Central memory CD8-positive, alpha-beta T cell (primary cell): ENCODE results near the gene EML6.

Source experiments
- ATAC-seq: fragments of 150-1000 bp; cut with Tn5 transposase; replicated peaks from 2 replicates; pipeline ENCODE4 v1.10.0; 2022; ENCODE audit warnings: mild to moderate bottlenecking, moderate FRiP score, moderate number of reproducible peaks; ENCODE audit not compliant: poor library complexity, severe bottlenecking; ENCODE audit errors: extremely low read depth
- DNase-seq, 2 donors: peaks; one replicate each; pipeline ENCODE4 v3.0.0; 2021; ENCODE audit warnings: low spot score in 2 of 2
- H3K27ac Mint-ChIP-seq: one replicate; pipeline ENCODE4 v1.8.0; 2022; ENCODE audit warnings: low read depth, mild to moderate bottlenecking, moderate library complexity, mixed read lengths
- H3K27me3 Mint-ChIP-seq: one replicate; pipeline ENCODE4 v1.8.0; 2022; ENCODE audit warnings: mixed read lengths
- H3K36me3 Mint-ChIP-seq: one replicate; pipeline ENCODE4 v1.8.0; 2022; ENCODE audit warnings: mild to moderate bottlenecking, moderate library complexity, mixed read lengths; ENCODE audit not compliant: insufficient read depth
- H3K4me1 Mint-ChIP-seq: one replicate; pipeline ENCODE4 v1.8.0; 2022; ENCODE audit warnings: mixed read lengths
- H3K4me3 Mint-ChIP-seq: one replicate; pipeline ENCODE4 v1.8.0; 2022; ENCODE audit warnings: mild to moderate bottlenecking, moderate library complexity, mixed read lengths
- H3K9me3 Mint-ChIP-seq: one replicate; pipeline ENCODE4 v1.8.0; 2022; ENCODE audit warnings: mixed read lengths

EML6 gene

DNA sequence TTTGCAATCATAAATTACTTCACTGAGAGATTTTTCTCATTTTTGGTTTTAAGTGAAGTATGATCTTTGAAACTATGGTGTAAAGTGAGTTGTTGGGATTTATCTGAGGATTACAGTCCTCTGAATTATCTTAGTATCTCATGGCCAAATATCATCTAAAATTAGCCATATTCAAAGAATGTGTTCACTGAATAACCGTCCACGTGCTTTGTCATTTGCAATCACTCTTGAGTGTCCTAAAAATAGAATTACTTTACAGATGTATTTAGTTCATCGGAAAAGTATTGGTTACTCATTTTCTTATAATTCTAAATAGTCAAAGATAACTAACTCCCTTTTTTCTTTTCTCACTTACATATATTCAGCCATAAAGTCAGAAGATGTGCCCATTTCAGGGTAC is 185.5 kb downstream of the EML6 start:
- no peak for ATAC-seq
- no peak for DNase-seq

GRCh38 chr2:54912305-54912704 is 188.8 kb downstream of the EML6 start:
- no peaks in the 10 kb centered on the region for H3K4me1 Mint-ChIP-seq
- H3K4me3 Mint-ChIP-seq: no peak overlapping the region
- DNase-seq (no peak), ATAC-seq (no peak)
- H3K36me3 Mint-ChIP-seq: no peaks in the 10 kb centered on the region
- H3K27ac Mint-ChIP-seq: no peak overlapping the region
- H3K27me3 Mint-ChIP-seq: peaks cover 2% of the 10 kb centered on the region
- no peaks in the 10 kb centered on the region for H3K9me3 Mint-ChIP-seq

More for the DNA sequence above, 185.5 kb downstream of the EML6 start:
- peaks cover 9% of the 10 kb centered on the region for H3K27me3 Mint-ChIP-seq
- peaks cover 2% of the 10 kb centered on the region for H3K36me3 Mint-ChIP-seq
- H3K4me1 Mint-ChIP-seq: peaks cover 7% of the 10 kb centered on the region
- no peak overlapping the region for H3K27ac Mint-ChIP-seq
- no peak overlapping the region for H3K4me3 Mint-ChIP-seq
- no peaks in the 10 kb centered on the region for H3K9me3 Mint-ChIP-seq

DNA sequence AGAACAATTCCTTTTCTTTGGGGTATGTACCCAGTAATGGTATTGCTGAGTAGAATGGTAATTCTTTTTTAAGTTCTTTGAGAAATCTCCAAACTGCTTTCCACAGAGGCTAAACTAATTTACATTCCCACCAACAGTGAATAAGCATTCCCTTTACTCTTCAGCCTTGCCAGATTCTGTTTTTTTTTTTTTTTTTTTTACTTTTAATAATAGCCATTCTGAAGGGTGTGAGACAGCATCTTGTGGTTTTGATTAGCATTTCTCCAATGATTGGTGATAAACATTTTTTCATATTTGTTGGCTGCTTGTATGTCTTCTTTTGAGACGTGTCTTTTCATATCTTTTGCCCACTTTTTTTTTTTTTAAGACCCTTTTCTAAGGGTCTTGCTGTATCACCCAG is 189.4 kb downstream of the EML6 start:
- Mint-ChIP-seq H3K4me1 (no peaks in the 10 kb centered on the region), H3K27me3 (peaks cover 8% of the 10 kb centered on the region), H3K9me3 (no peaks in the 10 kb centered on the region), H3K27ac (no peak overlapping the region), H3K36me3 (no peaks in the 10 kb centered on the region), H3K4me3 (no peak overlapping the region)
- ATAC-seq: no peak
- DNase-seq: no peak

- ATAC-seq (no peak), DNase-seq (no peak)
- Mint-ChIP-seq H3K27ac (no peak overlapping the region), H3K9me3 (no peaks in the 10 kb centered on the region), H3K36me3 (no peaks in the 10 kb centered on the region), H3K4me3 (no peak overlapping the region), H3K27me3 (peaks cover 20% of the 10 kb centered on the region), H3K4me1 (no peaks in the 10 kb centered on the region)
Observed at GRCh38 chr2:54914637-54915036, 191.2 kb downstream of the EML6 start.

DNA sequence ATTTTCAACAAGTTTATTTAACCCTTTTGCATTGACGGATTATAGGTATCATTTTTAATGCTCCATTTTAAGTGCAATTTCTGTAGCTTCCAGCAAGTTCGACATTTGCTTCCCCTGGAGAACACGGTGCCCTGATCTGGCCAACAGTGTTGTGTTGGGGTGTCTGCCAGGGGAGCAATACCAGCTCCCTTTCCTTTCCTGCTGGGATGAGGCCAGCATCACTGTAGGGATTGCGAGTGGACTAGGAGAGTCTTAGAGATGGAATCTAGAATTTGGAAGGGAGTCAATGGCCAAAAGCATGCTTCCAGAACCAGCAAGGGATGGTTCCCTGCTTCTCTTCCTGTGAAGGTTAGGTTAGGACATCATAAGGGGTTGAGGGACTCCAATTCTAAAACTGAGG is 191.6 kb downstream of the EML6 start:
- H3K9me3 Mint-ChIP-seq: no peaks in the 10 kb centered on the region

GRCh38 chr2:54916637-54917036 is 193.2 kb downstream of the EML6 start:
- no peaks in the 10 kb centered on the region for H3K4me1 Mint-ChIP-seq
- H3K27ac Mint-ChIP-seq: no peak overlapping the region
- H3K4me3 Mint-ChIP-seq: no peak overlapping the region
- H3K9me3 Mint-ChIP-seq: no peaks in the 10 kb centered on the region
- no peak for ATAC-seq
- DNase-seq: no peak
- H3K27me3 Mint-ChIP-seq: peaks cover 20% of the 10 kb centered on the region
- no peaks in the 10 kb centered on the region for H3K36me3 Mint-ChIP-seq

More for the DNA sequence above, 191.6 kb downstream of the EML6 start:
- DNase-seq (no peak), ATAC-seq (no peak)
- no peaks in the 10 kb centered on the region for H3K36me3 Mint-ChIP-seq
- no peaks in the 10 kb centered on the region for H3K4me1 Mint-ChIP-seq
- H3K27ac Mint-ChIP-seq: no peak overlapping the region
- peaks cover 20% of the 10 kb centered on the region for H3K27me3 Mint-ChIP-seq
- no peak overlapping the region for H3K4me3 Mint-ChIP-seq

DNA sequence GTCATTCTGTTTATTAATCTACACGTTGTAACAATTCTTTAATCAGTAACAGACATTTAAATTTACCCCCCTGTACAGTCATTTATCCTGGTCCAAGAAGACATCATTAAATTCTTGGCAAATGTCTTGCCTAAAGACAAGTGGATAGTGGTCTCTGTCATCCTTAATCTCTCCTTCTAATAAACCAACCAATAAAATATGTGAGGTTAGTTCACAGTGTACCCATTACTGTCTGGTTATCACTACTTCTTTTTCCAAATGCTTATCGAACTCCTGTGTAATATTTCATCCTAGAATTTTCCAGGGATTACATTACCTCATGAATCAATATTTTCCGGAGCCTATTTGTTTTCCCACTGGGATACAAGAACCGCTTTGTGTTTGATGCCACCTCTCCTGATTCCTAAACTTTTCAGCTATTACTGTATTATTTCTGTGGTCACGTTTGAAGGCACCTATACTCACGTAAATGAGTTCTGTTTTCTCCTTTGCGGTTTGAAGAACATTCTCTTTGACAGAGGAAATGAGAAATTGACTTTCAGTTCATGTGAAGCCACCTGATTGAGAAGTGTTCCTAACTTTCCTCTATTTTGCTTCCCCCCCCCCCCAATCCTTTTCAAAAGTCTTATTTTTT is 195.3 kb downstream of the EML6 start:
- H3K27me3 Mint-ChIP-seq: peaks cover 20% of the 10 kb centered on the region
- peaks cover 5% of the 10 kb centered on the region for H3K9me3 Mint-ChIP-seq
- H3K36me3 Mint-ChIP-seq: no peaks in the 10 kb centered on the region
- DNase-seq (no peak), ATAC-seq (no peak)
- no peaks in the 10 kb centered on the region for H3K4me1 Mint-ChIP-seq
- no peak overlapping the region for H3K27ac Mint-ChIP-seq
- H3K4me3 Mint-ChIP-seq: no peak overlapping the region

GRCh38 chr2:54920660-54921059 is 197.2 kb downstream of the EML6 start:
- ATAC-seq (no peak), DNase-seq (no peak)
- H3K27me3 Mint-ChIP-seq: peaks cover 20% of the 10 kb centered on the region
- H3K27ac Mint-ChIP-seq: no peak overlapping the region
- H3K4me1 Mint-ChIP-seq: no peaks in the 10 kb centered on the region
- no peak overlapping the region for H3K4me3 Mint-ChIP-seq
- H3K9me3 Mint-ChIP-seq: peaks cover 5% of the 10 kb centered on the region
- no peaks in the 10 kb centered on the region for H3K36me3 Mint-ChIP-seq

GRCh38 chr2:54924121-54924520 is 200.7 kb downstream of the EML6 start:
- Mint-ChIP-seq H3K27me3 (no peaks in the 10 kb centered on the region), H3K36me3 (no peaks in the 10 kb centered on the region), H3K27ac (no peak overlapping the region), H3K4me3 (no peak overlapping the region), H3K4me1 (no peaks in the 10 kb centered on the region), H3K9me3 (peaks cover 5% of the 10 kb centered on the region)
- DNase-seq (no peak), ATAC-seq (no peak)

GRCh38 chr2:54925022-54925421 is 201.6 kb downstream of the EML6 start:
- Mint-ChIP-seq H3K27me3 (no peaks in the 10 kb centered on the region), H3K9me3 (peaks cover 5% of the 10 kb centered on the region), H3K4me1 (no peaks in the 10 kb centered on the region), H3K27ac (no peak overlapping the region), H3K36me3 (no peaks in the 10 kb centered on the region), H3K4me3 (no peak overlapping the region)
- ATAC-seq (no peak), DNase-seq (no peak)

DNA sequence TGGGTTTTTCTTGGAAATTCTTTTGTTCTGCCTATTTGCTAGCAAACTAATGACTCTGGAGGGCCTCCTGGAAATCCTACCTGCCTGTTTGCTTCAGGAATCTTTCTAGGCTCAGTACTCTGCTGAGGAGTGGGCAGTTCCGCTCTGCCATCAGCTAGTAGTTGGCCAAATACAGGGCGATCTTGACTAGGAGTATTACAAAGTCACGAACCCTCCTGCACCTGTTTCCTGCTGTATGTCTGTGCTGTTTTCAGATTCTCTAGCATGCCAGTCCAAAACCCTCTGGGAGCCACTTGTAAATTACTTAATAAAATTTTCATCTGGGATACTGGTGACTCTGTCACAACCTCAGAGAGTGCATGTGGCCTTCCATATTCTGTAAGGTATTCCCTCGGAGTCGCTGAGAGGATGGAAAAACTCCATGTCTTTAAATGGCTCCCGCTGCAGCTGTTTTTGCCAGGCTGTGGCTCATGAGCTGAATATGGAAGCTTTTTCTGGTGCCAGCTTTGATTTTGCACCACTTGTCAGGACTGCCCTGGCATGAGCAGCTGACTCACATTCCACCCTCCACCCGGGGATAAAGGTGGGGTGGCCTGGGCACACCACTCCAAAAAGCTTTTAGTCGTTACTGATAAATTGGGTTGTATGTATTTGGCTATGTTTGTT is 203.8 kb downstream of the EML6 start:
- Mint-ChIP-seq H3K9me3 (peaks cover 5% of the 10 kb centered on the region), H3K27me3 (no peaks in the 10 kb centered on the region), H3K4me3 (no peak overlapping the region), H3K27ac (no peak overlapping the region), H3K4me1 (no peaks in the 10 kb centered on the region), H3K36me3 (peaks cover under 1% of the 10 kb centered on the region)
- no peak for DNase-seq
- ATAC-seq: no peak

DNA sequence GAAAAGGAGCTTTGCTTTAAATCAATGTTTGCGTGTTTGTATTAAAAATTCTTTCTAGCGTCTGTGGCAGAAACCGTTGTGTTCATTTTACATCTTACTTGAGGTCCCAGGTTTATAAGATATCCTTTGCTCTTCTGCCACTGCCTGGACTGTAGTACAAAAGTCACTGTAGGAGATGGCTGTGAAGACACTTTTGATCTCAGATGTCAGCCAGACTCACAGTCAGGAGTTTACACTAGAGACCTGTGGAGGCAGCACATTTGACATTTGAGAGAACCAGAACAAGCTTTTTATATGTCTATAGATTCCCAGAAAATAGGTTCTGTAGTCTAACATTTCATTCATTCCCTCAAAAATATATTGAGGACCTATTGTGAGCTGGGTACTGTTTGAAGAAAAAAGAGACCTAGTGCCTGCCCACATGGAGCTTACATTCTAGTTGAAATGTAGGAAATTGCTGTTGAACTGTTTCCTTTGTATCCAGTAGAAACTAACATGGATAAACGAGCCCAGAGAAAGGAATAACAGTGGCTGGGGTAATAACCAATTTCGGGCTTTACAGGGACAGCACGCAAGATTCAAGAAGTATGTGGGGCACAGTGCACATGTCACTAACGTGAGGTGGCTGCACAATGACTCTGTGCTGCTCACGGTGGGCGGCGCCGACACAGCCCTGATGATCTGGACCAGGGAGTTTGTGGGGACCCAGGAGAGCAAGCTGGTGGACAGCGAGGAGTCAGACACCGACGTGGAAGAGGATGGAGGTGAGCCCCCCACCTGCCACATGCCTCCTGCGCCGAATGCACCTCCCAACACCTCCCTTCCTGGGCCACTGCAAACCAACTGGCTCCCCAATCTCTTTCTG is 204.5 kb downstream of the EML6 start:
- no peak for DNase-seq
- H3K36me3 Mint-ChIP-seq: peaks cover 1% of the 10 kb centered on the region
- no peak for ATAC-seq
- H3K27me3 Mint-ChIP-seq: no peaks in the 10 kb centered on the region
- H3K27ac Mint-ChIP-seq: no peak overlapping the region
- H3K4me1 Mint-ChIP-seq: no peaks in the 10 kb centered on the region
- no peak overlapping the region for H3K4me3 Mint-ChIP-seq
- H3K9me3 Mint-ChIP-seq: no peaks in the 10 kb centered on the region

DNA sequence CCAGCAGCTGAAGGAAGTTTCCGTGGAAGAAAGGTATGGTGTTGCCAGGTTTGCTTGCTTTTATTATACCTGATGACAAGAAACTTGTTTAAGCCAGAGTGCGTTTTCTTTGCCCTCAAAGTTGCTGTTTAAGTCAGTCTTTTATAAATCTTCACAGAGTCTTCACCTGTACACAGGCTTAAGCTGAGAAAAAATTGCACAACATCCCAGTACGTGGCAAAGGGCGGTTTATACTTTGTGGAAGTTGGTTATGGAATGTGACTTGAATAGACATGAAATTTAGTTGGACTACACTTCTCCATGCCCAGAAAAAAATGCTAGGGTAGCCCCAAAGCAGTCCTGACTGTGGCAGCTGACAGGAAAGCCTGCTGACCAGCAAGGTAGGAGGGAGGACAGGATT is 205.3 kb downstream of the EML6 start:
- ATAC-seq: no peak
- no peak for DNase-seq
- Mint-ChIP-seq H3K36me3 (peaks cover 1% of the 10 kb centered on the region), H3K9me3 (no peaks in the 10 kb centered on the region), H3K27ac (no peak overlapping the region), H3K27me3 (no peaks in the 10 kb centered on the region), H3K4me3 (no peak overlapping the region), H3K4me1 (no peaks in the 10 kb centered on the region)
